OCI-LY3 (cell line): ENCODE data around the gene NT5E.

ENCODE experiments used
- CTCF ChIP-seq: fragments of 200-600, 300-600 bp; sonication (generic); IDR thresholded peaks from 2 replicates; pipeline ENCODE4 v1.5.1; 2014; ENCODE audit warnings: antibody characterized with exemption, low read length, low read depth
- EZH2phosphoT487 ChIP-seq: fragments of 200-600 bp; shearing (Covaris generic); IDR thresholded peaks from 2 replicates; pipeline ENCODE4 v1.6.1; 2018; ENCODE audit warnings: antibody characterized with exemption, mixed run types, low read depth

- TF ChIP-seq CTCF: no peak
- TF ChIP-seq EZH2phosphoT487: no peak
These were observed 9.5 kb downstream of the NT5E start for GRCh38 chr6:85459224-85459901.
